Panc1 (cell line): ENCODE data around the gene ASAP2. TPM values are rescaled to one million over a fixed set of nuclear protein-coding genes. Genes with fewer than 3 reads are reported as not detected.

ENCODE experiments used
- ATAC-seq: fragments of 200-7000 bp; cut with Tn5 transposase; 2 replicates; pipeline ENCODE4 v1.9.1; 2020; ENCODE audit warnings: mild to moderate bottlenecking, moderate library complexity
- BruUV-seq: library from RNA; stranded (reverse); fragments of 400-500 nt; replicated peaks from 2 replicates; lab custom pipeline; 2021; lab: Mats Ljungman, UMichigan
- CTCF ChIA-PET: fragments of 300-600 bp; sonication (Branson Sonifier 250); formaldehyde crosslinking; loops from one replicate; lab custom pipeline; 2022; ENCODE audit warnings: antibody characterized with exemption; lab: Charles Lee
- POLR2A ChIA-PET: fragments of 300-600 bp; sonication (Branson Sonifier 250); formaldehyde crosslinking; loops from one replicate; lab custom pipeline; 2022; ENCODE audit warnings: antibody characterized with exemption; lab: Charles Lee
- DNase-seq: peaks from one replicate; pipeline ENCODE4 v3.0.0-alpha.2; 2010; ENCODE audit warnings: low read depth, low spot score
- H3K27ac ChIP-seq: 2 replicates; pipeline ENCODE4 v1.5.1; 2011; ENCODE audit warnings: mild to moderate bottlenecking, low read length, inconsistent platforms
- H3K27me3 ChIP-seq: fragments of 200-500 bp; sonication (Bioruptor generic); 2 replicates; pipeline ENCODE4 v1.6.0; 2014; ENCODE audit warnings: low read length, inconsistent platforms; ENCODE audit not compliant: control insufficient read depth, insufficient read depth
- H3K36me3 ChIP-seq: fragments of 200-500 bp; sonication (Bioruptor generic); 2 replicates; pipeline ENCODE4 v1.5.1; 2014; ENCODE audit warnings: inconsistent platforms, mild to moderate bottlenecking, low read length, moderate library complexity; ENCODE audit not compliant: control insufficient read depth, insufficient read depth
- H3K4me1 ChIP-seq: 2 replicates; pipeline ENCODE4 v1.5.1; 2011; ENCODE audit warnings: inconsistent platforms, mild to moderate bottlenecking, low read length, moderate library complexity; ENCODE audit not compliant: control insufficient read depth, insufficient read depth
- H3K4me3 ChIP-seq, 2 experiments: 2 replicates each; pipeline ENCODE4 v1.5.1; 2011 to 2012; ENCODE audit warnings: low read depth in 2 of 2, low read length in 2 of 2, mild to moderate bottlenecking in 2 of 2, inconsistent platforms in 1 of 2, moderate library complexity in 1 of 2
- H3K9me3 ChIP-seq: fragments of 200-500 bp; sonication (Bioruptor generic); 2 replicates; pipeline ENCODE4 v1.5.1; 2014; ENCODE audit warnings: low read depth, mild to moderate bottlenecking, inconsistent platforms, low read length, moderate library complexity; ENCODE audit not compliant: control insufficient read depth, insufficient read depth
- CTCF ChIP-seq: fragments of 450-650 bp; IDR thresholded peaks from 2 replicates; pipeline ENCODE4 v1.5.1; 2017; ENCODE audit warnings: mild to moderate bottlenecking
- POLR2AphosphoS5 ChIP-seq: IDR thresholded peaks from 2 replicates; pipeline ENCODE4 v1.6.1; 2012; ENCODE audit warnings: mild to moderate bottlenecking, low read depth, low read length, moderate library complexity
- REST ChIP-seq, 2 experiments: IDR thresholded peaks; 2 replicates each; pipeline ENCODE4 v1.6.1; 2011 to 2012; ENCODE audit warnings: low read depth in 2 of 2, control low read depth in 1 of 2, low read length in 1 of 2, mild to moderate bottlenecking in 1 of 2, moderate library complexity in 1 of 2; ENCODE audit not compliant: insufficient read depth in 1 of 2
- SIN3A ChIP-seq: IDR thresholded peaks from 2 replicates; pipeline ENCODE4 v1.6.1; 2012; ENCODE audit warnings: low read depth, mild to moderate bottlenecking, low read length, moderate library complexity, borderline replicate concordance; ENCODE audit not compliant: insufficient read depth
- TCF7L2 ChIP-seq: IDR thresholded peaks from 2 replicates; pipeline ENCODE4 v1.6.1; 2011; ENCODE audit warnings: mild to moderate bottlenecking, low read depth, low read length, inconsistent platforms
- in situ Hi-C: cut with HindIII; loops from 2 replicates; pipeline ENCODE4 v1.10.0; 2016; ENCODE audit warnings: low sequenced_read_pairs, low pct_unique_long_range_greater_than_20kb
- intact Hi-C: fragments of 100-400 bp; cut with micrococcal nuclease; formaldehyde crosslinking; loops from one replicate; pipeline ENCODE4 v1.10.0; 2022; ENCODE audit not compliant: unreplicated experiment
- total RNA-seq: library from RNA; stranded (reverse); gene quantifications from one replicate; pipeline ENCODE4 v1.2.1, GENCODE V29; 2021; ENCODE audit not compliant: unreplicated experiment

Gene ASAP2
- total RNA-seq, 1 experiment from 2014 or later, result 107 TPM

- TF ChIP-seq SIN3A, result no peak
- TF ChIP-seq TCF7L2, result no peak
- no peak for TF ChIP-seq CTCF
- TF ChIP-seq REST (IDR thresholded peaks at IDR 0.05; ENCODE audit: insufficient read depth in 1 of 2, low read depth in 2 of 2, low read length in 1 of 2), result no peak
- no peak for TF ChIP-seq POLR2AphosphoS5
- DNase-seq, result no peak
- ChIA-PET CTCF (no interaction called here), POLR2A (no interaction called here)
- no peaks in the 10 kb centered on the region for H3K36me3 ChIP-seq
- intact Hi-C loops (no loop called here), in situ Hi-C loops (no loop called here)
- H3K27ac ChIP-seq, result no peak overlapping the region; the same call in 1 of the 2 replicates
- H3K4me1 ChIP-seq, result peaks cover 12% of the 10 kb centered on the region; the same call in 1 of the 2 replicates
- no peak overlapping the region for H3K4me3 ChIP-seq
- peak; percentile 39; the same call in 1 of the 2 replicates for ATAC-seq
- no TSS peak for BruUV-seq
- no peaks in the 10 kb centered on the region for H3K27me3 ChIP-seq
- H3K9me3 ChIP-seq, result no peaks in the 10 kb centered on the region
Measured at GRCh38 chr2:9167718-9168657, 38.6 kb upstream of the ASAP2 start.

GRCh38 chr2:9168821-9169221 is 37.8 kb upstream of the ASAP2 start:
- in situ Hi-C loops, result no loop called here
- ChIA-PET CTCF (no interaction called here), POLR2A (no interaction called here)
- no peaks in the 10 kb centered on the region for H3K9me3 ChIP-seq
- no peak overlapping the region for H3K4me3 ChIP-seq
- H3K27me3 ChIP-seq, result no peaks in the 10 kb centered on the region
- intact Hi-C loops, result no loop called here
- ATAC-seq (no peak), DNase-seq (no peak)
- no peak for TF ChIP-seq POLR2AphosphoS5
- no peak for TF ChIP-seq CTCF
- no peak for TF ChIP-seq SIN3A
- no peak for TF ChIP-seq TCF7L2
- no peak for TF ChIP-seq REST (IDR thresholded peaks at IDR 0.05; ENCODE audit: insufficient read depth in 1 of 2, low read depth in 2 of 2, low read length in 1 of 2)
- H3K4me1 ChIP-seq, result peaks cover 12% of the 10 kb centered on the region; the same call in 1 of the 2 replicates
- H3K27ac ChIP-seq, result no peak overlapping the region
- H3K36me3 ChIP-seq, result no peaks in the 10 kb centered on the region
- BruUV-seq, result no TSS peak
